HEK293 (cell line): ENCODE results near the gene FRMD4B.
A peak's percentile ranks its signal among the peaks of the same experiment; 100 is the strongest.

Source experiments
- CTCF ChIA-PET: fragments of 350-600 bp; formaldehyde crosslinking; extraction: SDS; loops from one replicate; lab custom pipeline; 2021; ENCODE audit warnings: antibody characterized with exemption; lab: Yijun Ruan, JAX
- POLR2A ChIA-PET: fragments of 300-600 bp; formaldehyde crosslinking; extraction: SDS; loops from one replicate; lab custom pipeline; 2020; ENCODE audit warnings: antibody characterized with exemption, inconsistent platforms; lab: Yijun Ruan, JAX
- H3K27ac ChIP-seq: fragments of 200-500 bp; sonication (Bioruptor generic); 2 replicates; pipeline ENCODE4 v1.5.1; 2014; ENCODE audit warnings: low read depth, low read length, control low read depth, inconsistent platforms; ENCODE audit errors: extremely low read depth
- H3K36me3 ChIP-seq, 2 experiments: fragments of 200-500 bp in 1 of 2; sonication (Bioruptor generic) in 1 of 2; 1 replicate in 1 of 2; 2 replicates in 1 of 2; pipeline ENCODE4 v1.5.1; 2014 to 2017; ENCODE audit warnings: inconsistent platforms in 2 of 2, low read length in 2 of 2; ENCODE audit not compliant: control insufficient read depth in 2 of 2, insufficient read depth in 1 of 2
- H3K4me1 ChIP-seq: fragments of 200-500 bp; sonication (Bioruptor generic); 2 replicates; pipeline ENCODE4 v1.5.1; 2014; ENCODE audit warnings: mild to moderate bottlenecking, low read length, inconsistent platforms; ENCODE audit not compliant: control insufficient read depth, insufficient read depth
- H3K4me3 ChIP-seq: 2 replicates; pipeline ENCODE4 v1.5.1; 2011; ENCODE audit warnings: low read depth, mild to moderate bottlenecking, control low read depth, low read length, moderate library complexity
- H3K9me3 ChIP-seq: fragments of 200-500 bp; sonication (Bioruptor generic); 2 replicates; pipeline ENCODE4 v1.5.1; 2014; ENCODE audit warnings: low read depth, low read length, inconsistent platforms; ENCODE audit not compliant: control insufficient read depth, insufficient read depth
- BCL6B ChIP-seq: fragments of 450-650 bp; formaldehyde crosslinking; IDR thresholded peaks from 2 replicates; pipeline ENCODE4 v1.5.1; 2017; ENCODE audit warnings: missing biosample characterization, missing genetic modification characterization
- FEZF1 ChIP-seq: fragments of 450-650 bp; formaldehyde crosslinking; IDR thresholded peaks from 2 replicates; pipeline ENCODE4 v1.5.1; 2016; ENCODE audit warnings: missing biosample characterization, missing genetic modification characterization
- GLI2 ChIP-seq: fragments of 450-650 bp; formaldehyde crosslinking; IDR thresholded peaks from 2 replicates; pipeline ENCODE4; 2017; ENCODE audit warnings: missing biosample characterization, missing genetic modification characterization, low read depth, borderline replicate concordance
- IKZF3 ChIP-seq: fragments of 450-650 bp; IDR thresholded peaks from 2 replicates; pipeline ENCODE4 v1.5.0; 2018; ENCODE audit warnings: missing biosample characterization, mild to moderate bottlenecking, missing genetic modification characterization, moderate library complexity
- INSM2 ChIP-seq: fragments of 450-650 bp; formaldehyde crosslinking; IDR thresholded peaks from 2 replicates; pipeline ENCODE4 v1.5.1; 2016; ENCODE audit warnings: missing biosample characterization, missing genetic modification characterization
- KLF10 ChIP-seq: fragments of 450-650 bp; IDR thresholded peaks from 2 replicates; pipeline ENCODE4 v1.5.1; 2018; ENCODE audit warnings: missing biosample characterization, mild to moderate bottlenecking, missing genetic modification characterization
- KLF8 ChIP-seq: fragments of 450-650 bp; formaldehyde crosslinking; IDR thresholded peaks from 2 replicates; pipeline ENCODE4 v1.5.1; 2016; ENCODE audit warnings: missing biosample characterization, missing genetic modification characterization
- OSR2 ChIP-seq: fragments of 450-650 bp; formaldehyde crosslinking; IDR thresholded peaks from 2 replicates; pipeline ENCODE4 v1.5.1; 2016; ENCODE audit warnings: missing biosample characterization, missing genetic modification characterization
- PRDM4 ChIP-seq: fragments of 450-650 bp; formaldehyde crosslinking; IDR thresholded peaks from 2 replicates; pipeline ENCODE4 v1.5.1; 2017; ENCODE audit warnings: missing biosample characterization, missing genetic modification characterization
- PRDM6 ChIP-seq: fragments of 450-650 bp; formaldehyde crosslinking; IDR thresholded peaks from 2 replicates; pipeline ENCODE4 v1.5.1; 2017; ENCODE audit warnings: missing biosample characterization, missing genetic modification characterization
- SCRT1 ChIP-seq: fragments of 450-650 bp; formaldehyde crosslinking; IDR thresholded peaks from 2 replicates; pipeline ENCODE4 v1.5.1; 2016; ENCODE audit warnings: missing biosample characterization, missing genetic modification characterization, borderline replicate concordance
- SP7 ChIP-seq: fragments of 450-650 bp; formaldehyde crosslinking; IDR thresholded peaks from 2 replicates; pipeline ENCODE4 v1.5.1; 2016; ENCODE audit warnings: missing biosample characterization, missing genetic modification characterization
- TCF7L2 ChIP-seq: IDR thresholded peaks from 2 replicates; pipeline ENCODE4 v1.6.1; 2011; ENCODE audit warnings: low read depth, mild to moderate bottlenecking, inconsistent platforms, low read length, moderate library complexity, borderline replicate concordance
- WT1 ChIP-seq: fragments of 450-650 bp; formaldehyde crosslinking; IDR thresholded peaks from 2 replicates; pipeline ENCODE4 v1.5.1; 2016; ENCODE audit warnings: missing biosample characterization, missing genetic modification characterization
- ZBTB17 ChIP-seq: fragments of 450-650 bp; formaldehyde crosslinking; IDR thresholded peaks from 2 replicates; pipeline ENCODE4 v1.5.1; 2016; ENCODE audit warnings: missing biosample characterization, missing genetic modification characterization
- ZNF155 ChIP-seq: fragments of 450-650 bp; formaldehyde crosslinking; IDR thresholded peaks from 2 replicates; pipeline ENCODE4 v1.5.1; 2016; ENCODE audit warnings: missing biosample characterization, missing genetic modification characterization
- ZNF211 ChIP-seq: fragments of 450-650 bp; formaldehyde crosslinking; IDR thresholded peaks from 2 replicates; pipeline ENCODE4 v1.5.1; 2016; ENCODE audit warnings: low read depth, missing biosample characterization, missing genetic modification characterization
- ZNF214 ChIP-seq: fragments of 450-650 bp; formaldehyde crosslinking; IDR thresholded peaks from 2 replicates; pipeline ENCODE4 v1.5.1; 2017; ENCODE audit warnings: missing biosample characterization, mild to moderate bottlenecking, missing genetic modification characterization, borderline replicate concordance
- ZNF335 ChIP-seq: fragments of 450-650 bp; formaldehyde crosslinking; conservative IDR thresholded peaks from 2 replicates; pipeline ENCODE4 v1.5.1; 2016; ENCODE audit warnings: missing biosample characterization, missing genetic modification characterization
- ZNF645 ChIP-seq: fragments of 450-650 bp; formaldehyde crosslinking; IDR thresholded peaks from 2 replicates; pipeline ENCODE4; 2016; ENCODE audit warnings: missing biosample characterization, missing genetic modification characterization
- ZNF692 ChIP-seq: fragments of 450-650 bp; formaldehyde crosslinking; IDR thresholded peaks from 2 replicates; pipeline ENCODE4 v1.5.1; 2016; ENCODE audit warnings: missing biosample characterization, missing genetic modification characterization
- ZNF837 ChIP-seq: fragments of 450-650 bp; formaldehyde crosslinking; IDR thresholded peaks from 2 replicates; pipeline ENCODE4 v1.5.1; 2016; ENCODE audit warnings: missing biosample characterization, missing genetic modification characterization
- ZNF843 ChIP-seq: fragments of 450-650 bp; formaldehyde crosslinking; IDR thresholded peaks from 2 replicates; pipeline ENCODE4 v1.5.1; 2016; ENCODE audit warnings: missing biosample characterization, missing genetic modification characterization
- ZXDB ChIP-seq: fragments of 450-650 bp; formaldehyde crosslinking; IDR thresholded peaks from 2 replicates; pipeline ENCODE4 v1.5.1; 2016; ENCODE audit warnings: missing biosample characterization, missing genetic modification characterization

Gene FRMD4B

GRCh38 chr3:69251078-69251805 lies 134.6 kb downstream of the FRMD4B start:
- Histone ChIP-seq H3K36me3 (no peaks in the 10 kb centered on the region), H3K27ac (no peak overlapping the region; the same call in 1 of the 2 replicates), H3K4me1 (peaks cover 24% of the 10 kb centered on the region; the same call in 1 of the 2 replicates), H3K9me3 (no peaks in the 10 kb centered on the region), H3K4me3 (no peak overlapping the region)
- CTCF ChIA-PET, result interaction anchor here (2.4 kb wide), 1 partner anchor 14 kb away, joined by 7 read pairs; no protein-coding TSS in a partner anchor
- POLR2A ChIA-PET, result interaction anchor here (1.4 kb wide), 1 partner anchor 14 kb away, joined by 4 read pairs; no protein-coding TSS in a partner anchor
- TF ChIP-seq KLF10 (tag by site-specific recombination) (0 out of 2 replicates have a peak, but pooled peaks have one; percentile 27), ZNF214 (tag by site-specific recombination) (no peak), BCL6B (tag by site-specific recombination) (0 out of 2 replicates have a peak, but pooled peaks have one; percentile 28), INSM2 (tag by site-specific recombination) (peak; percentile 36; the same call in 1 of the 2 replicates), ZNF335 (tag by site-specific recombination) (no peak), PRDM4 (tag by site-specific recombination) (peak; percentile 85), PRDM6 (tag by site-specific recombination) (peak; percentile 89), ZNF211 (tag by site-specific recombination) (no peak), SP7 (tag by site-specific recombination) (peak; percentile 36; the same call in 1 of the 2 replicates), KLF8 (tag by site-specific recombination) (0 out of 2 replicates have a peak, but pooled peaks have one; percentile 16), ZNF843 (tag by site-specific recombination) (peak; percentile 29; the same call in 1 of the 2 replicates), SCRT1 (no peak), ZNF645 (tag by site-specific recombination) (no peak), ZNF837 (tag by site-specific recombination) (no peak), FEZF1 (tag by site-specific recombination) (peak; percentile 73), TCF7L2 (0 out of 2 replicates have a peak, but pooled peaks have one; percentile 63), OSR2 (peak; percentile 78; the same call in 1 of the 2 replicates), IKZF3 (tag by site-specific recombination) (0 out of 2 replicates have a peak, but pooled peaks have one; percentile 4), WT1 (peak; percentile 93), ZXDB (0 out of 2 replicates have a peak, but pooled peaks have one; percentile 19), ZNF692 (tag by site-specific recombination) (no peak), GLI2 (peak; percentile 59; the same call in 1 of the 2 replicates), ZBTB17 (tag by site-specific recombination) (peak; percentile 65; the same call in 1 of the 2 replicates), ZNF155 (tag by site-specific recombination) (no peak)
